ENCODE data around the gene ZFR. TPM values are rescaled to one million over a fixed set of nuclear protein-coding genes. Genes with fewer than 3 reads are reported as not detected.

Gene ZFR
- total RNA-seq, 1 donor from 2014 or later, result 89.8 TPM

DNA sequence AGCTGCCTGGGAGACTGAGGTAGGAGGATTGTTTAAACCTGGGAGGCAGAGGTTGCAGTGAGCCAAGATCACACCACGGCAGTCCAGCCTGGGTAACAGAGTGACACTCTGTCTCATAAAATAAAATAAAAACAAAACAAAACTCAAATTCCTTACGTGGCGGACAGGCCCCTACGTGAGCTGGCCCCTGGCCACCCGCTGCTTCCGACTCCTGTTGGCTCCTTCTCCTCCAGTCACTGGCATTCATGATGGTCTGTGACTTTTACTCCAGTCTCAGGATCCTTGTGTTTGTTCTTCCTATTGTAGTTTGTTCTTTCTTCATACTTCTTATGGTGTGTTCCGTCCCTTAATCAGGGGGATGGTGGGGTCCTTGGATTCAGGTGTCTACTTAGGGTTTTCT is 28.5 kb upstream of the ZFR start:
- Mint-ChIP-seq H3K27me3 (ENCODE audit: low read depth) (no peaks in the 10 kb centered on the region), H3K27ac (ENCODE audit: unreplicated experiment) (no peak overlapping the region)

DNA sequence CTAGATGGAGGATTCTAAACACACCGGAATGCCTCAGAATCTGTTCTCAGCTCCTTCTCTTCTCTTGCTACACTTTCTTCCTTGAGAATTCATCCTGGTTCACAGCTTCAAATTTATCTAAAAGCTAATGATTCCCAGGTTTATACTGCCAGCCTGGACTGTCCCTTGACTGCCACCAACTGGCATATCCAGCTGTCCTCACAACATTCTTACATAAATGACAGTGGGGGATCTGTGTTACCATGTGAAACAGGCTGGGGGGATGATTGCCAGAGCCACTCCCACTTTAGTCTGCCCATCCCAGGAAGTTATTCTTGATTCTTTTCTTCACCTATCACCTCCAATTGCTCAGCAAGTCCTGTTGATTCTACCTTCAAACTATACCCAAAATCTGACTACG is 27.2 kb upstream of the ZFR start:
- Mint-ChIP-seq H3K27ac (ENCODE audit: unreplicated experiment) (no peak overlapping the region), H3K36me3 (ENCODE audit: low read depth) (no peaks in the 10 kb centered on the region), H3K27me3 (ENCODE audit: low read depth) (no peaks in the 10 kb centered on the region), H3K4me1 (peaks cover 16% of the 10 kb centered on the region), H3K4me3 (no peak overlapping the region), H3K9me3 (no peaks in the 10 kb centered on the region)
- DNase-seq (ENCODE audit: low read depth, low spot score), result no peak
- TF ChIP-seq, protein P1, sequence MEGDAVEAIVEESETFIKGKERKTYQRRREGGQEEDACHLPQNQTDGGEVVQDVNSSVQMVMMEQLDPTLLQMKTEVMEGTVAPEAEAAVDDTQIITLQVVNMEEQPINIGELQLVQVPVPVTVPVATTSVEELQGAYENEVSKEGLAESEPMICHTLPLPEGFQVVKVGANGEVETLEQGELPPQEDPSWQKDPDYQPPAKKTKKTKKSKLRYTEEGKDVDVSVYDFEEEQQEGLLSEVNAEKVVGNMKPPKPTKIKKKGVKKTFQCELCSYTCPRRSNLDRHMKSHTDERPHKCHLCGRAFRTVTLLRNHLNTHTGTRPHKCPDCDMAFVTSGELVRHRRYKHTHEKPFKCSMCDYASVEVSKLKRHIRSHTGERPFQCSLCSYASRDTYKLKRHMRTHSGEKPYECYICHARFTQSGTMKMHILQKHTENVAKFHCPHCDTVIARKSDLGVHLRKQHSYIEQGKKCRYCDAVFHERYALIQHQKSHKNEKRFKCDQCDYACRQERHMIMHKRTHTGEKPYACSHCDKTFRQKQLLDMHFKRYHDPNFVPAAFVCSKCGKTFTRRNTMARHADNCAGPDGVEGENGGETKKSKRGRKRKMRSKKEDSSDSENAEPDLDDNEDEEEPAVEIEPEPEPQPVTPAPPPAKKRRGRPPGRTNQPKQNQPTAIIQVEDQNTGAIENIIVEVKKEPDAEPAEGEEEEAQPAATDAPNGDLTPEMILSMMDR (conservative IDR thresholded peaks at IDR 0.05), result no peak

More for the DNA sequence above, 28.5 kb upstream of the ZFR start:
- Mint-ChIP-seq H3K4me1 (peaks cover 16% of the 10 kb centered on the region), H3K36me3 (ENCODE audit: low read depth) (no peaks in the 10 kb centered on the region), H3K4me3 (no peak overlapping the region), H3K9me3 (no peaks in the 10 kb centered on the region)
- TF ChIP-seq, protein P1 (conservative IDR thresholded peaks at IDR 0.05), result no peak
- DNase-seq (ENCODE audit: low read depth, low spot score), result no peak

DNA sequence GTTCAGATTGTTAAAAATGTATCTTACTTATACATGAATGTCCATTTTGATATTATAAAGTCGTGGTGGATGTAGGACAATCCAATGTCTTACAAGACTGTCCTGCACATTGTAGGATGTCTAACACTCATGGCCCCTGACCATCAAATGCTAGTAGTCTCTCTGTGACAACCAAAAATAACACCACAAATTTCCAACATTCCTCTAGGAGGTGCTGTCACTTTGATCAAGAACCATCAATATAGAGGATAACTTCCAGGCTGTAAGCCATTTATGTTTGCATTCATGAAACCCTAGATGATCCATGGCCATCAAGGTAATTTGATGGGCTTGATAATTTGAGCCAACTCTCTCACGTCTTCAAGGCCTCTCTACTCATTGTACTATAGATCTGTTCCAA is 20.5 kb upstream of the ZFR start:
- Mint-ChIP-seq H3K27ac (ENCODE audit: unreplicated experiment) (no peak overlapping the region), H3K36me3 (ENCODE audit: low read depth) (no peaks in the 10 kb centered on the region), H3K27me3 (ENCODE audit: low read depth) (no peaks in the 10 kb centered on the region), H3K4me3 (no peak overlapping the region), H3K9me3 (no peaks in the 10 kb centered on the region), H3K4me1 (no peaks in the 10 kb centered on the region)
- DNase-seq (ENCODE audit: low read depth, low spot score), result no peak
- TF ChIP-seq, protein P1 (conservative IDR thresholded peaks at IDR 0.05), result no peak

DNA sequence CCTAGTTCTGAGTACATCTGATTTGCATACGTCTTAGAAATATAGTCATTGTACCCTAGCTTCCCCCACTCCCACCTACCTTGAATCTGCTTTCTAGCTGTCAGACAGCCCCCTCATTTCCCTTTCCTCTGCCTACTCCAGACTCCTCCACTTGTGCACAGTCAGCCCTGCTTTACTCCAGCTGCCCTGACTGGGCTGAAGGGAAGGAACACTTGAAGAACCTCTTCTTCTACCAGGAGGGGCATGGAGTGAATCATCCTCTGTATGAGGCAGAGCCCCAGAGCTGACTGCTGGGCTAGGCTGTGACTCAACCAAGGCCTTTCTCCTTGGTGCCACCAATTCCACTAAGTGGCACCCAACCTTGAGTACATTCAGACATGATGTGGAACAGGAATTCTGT is 18.1 kb upstream of the ZFR start:
- Mint-ChIP-seq H3K27me3 (ENCODE audit: low read depth) (peaks cover 3% of the 10 kb centered on the region), H3K4me1 (no peaks in the 10 kb centered on the region), H3K36me3 (ENCODE audit: low read depth) (no peaks in the 10 kb centered on the region), H3K27ac (ENCODE audit: unreplicated experiment) (no peak overlapping the region), H3K9me3 (no peaks in the 10 kb centered on the region), H3K4me3 (no peak overlapping the region)
- TF ChIP-seq, protein P1 (conservative IDR thresholded peaks at IDR 0.05), result no peak
- no peak for DNase-seq (ENCODE audit: low read depth, low spot score)

DNA sequence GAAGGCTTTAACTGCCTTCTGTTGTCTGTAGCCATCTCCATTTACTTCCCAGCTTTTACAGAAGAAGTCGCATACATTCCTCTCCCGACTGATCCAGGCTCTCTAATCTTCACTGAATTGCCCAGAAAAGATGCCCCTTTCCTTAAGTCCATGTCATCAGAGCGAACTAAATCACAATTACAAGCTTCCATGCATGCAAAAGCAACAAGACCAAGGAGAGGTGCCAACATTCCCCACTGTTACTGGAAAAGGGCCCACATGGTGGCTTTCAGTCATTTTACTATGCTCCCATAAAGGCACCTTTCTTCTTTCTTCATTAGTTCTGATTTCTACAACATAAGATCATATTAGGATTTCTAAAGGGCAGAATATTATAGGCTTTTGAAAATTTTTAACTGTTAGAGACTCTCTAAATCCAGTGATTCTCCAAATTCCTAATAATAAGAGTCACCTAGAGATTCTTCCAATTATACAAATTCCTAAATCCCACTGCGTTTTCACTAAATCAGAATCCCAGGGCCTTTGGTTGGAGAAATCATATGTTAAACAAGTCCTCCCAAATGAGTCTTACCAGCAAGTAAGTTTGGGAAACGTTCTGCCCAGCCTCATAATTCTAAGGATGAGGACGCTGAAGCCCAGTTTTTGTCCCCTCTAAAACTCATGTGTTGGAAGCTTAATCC is 17.0 kb upstream of the ZFR start:
- Mint-ChIP-seq H3K27me3 (ENCODE audit: low read depth) (peaks cover 5% of the 10 kb centered on the region), H3K27ac (ENCODE audit: unreplicated experiment) (no peak overlapping the region)

More for the DNA sequence above, 17.0 kb upstream of the ZFR start:
- H3K4me3 Mint-ChIP-seq, result no peak overlapping the region
- H3K9me3 Mint-ChIP-seq, result no peaks in the 10 kb centered on the region
- TF ChIP-seq, protein P1 (conservative IDR thresholded peaks at IDR 0.05), result no peak
- H3K36me3 Mint-ChIP-seq (ENCODE audit: low read depth), result no peaks in the 10 kb centered on the region
- no peak for DNase-seq (ENCODE audit: low read depth, low spot score)
- no peaks in the 10 kb centered on the region for H3K4me1 Mint-ChIP-seq

Measured in neural crest cell (in vitro differentiated cells).